ENCODE measurements around the gene PARD3B.

The PARD3B gene

GRCh38 chr2:205274801-205275200 is 729.5 kb downstream of the PARD3B start:
- H3K4me3 ChIP-seq (ENCODE audit: severe bottlenecking): no peak overlapping the region
- no peaks in the 10 kb centered on the region for H3K27me3 ChIP-seq (ENCODE audit: insufficient read depth, poor library complexity, severe bottlenecking)
- no peaks in the 10 kb centered on the region for H3K36me3 ChIP-seq (ENCODE audit: low read depth)

GRCh38 chr2:205276116-205276777 is 731.0 kb downstream of the PARD3B start:
- ATAC-seq (ENCODE audit: low read depth) (no peak), DNase-seq (ENCODE audit: low spot score) (no peak)
- no peaks in the 10 kb centered on the region for H3K4me1 ChIP-seq (ENCODE audit: insufficient read depth, poor library complexity, severe bottlenecking)
- no peaks in the 10 kb centered on the region for H3K9me3 ChIP-seq (ENCODE audit: severe bottlenecking)
- H3K27ac ChIP-seq (ENCODE audit: poor library complexity, severe bottlenecking): no peak overlapping the region
- H3K27me3 ChIP-seq (ENCODE audit: insufficient read depth, poor library complexity, severe bottlenecking): no peaks in the 10 kb centered on the region
- H3K36me3 ChIP-seq (ENCODE audit: low read depth): no peaks in the 10 kb centered on the region
- TF ChIP-seq CTCF (IDR thresholded peaks at IDR 0.05; ENCODE audit: poor library complexity, severe bottlenecking): no peak
- H3K4me3 ChIP-seq (ENCODE audit: severe bottlenecking): no peak overlapping the region

More at GRCh38 chr2:205274801-205275200, 729.5 kb downstream of the PARD3B start:
- Histone ChIP-seq H3K9me3 (ENCODE audit: severe bottlenecking) (no peaks in the 10 kb centered on the region), H3K4me1 (ENCODE audit: insufficient read depth, poor library complexity, severe bottlenecking) (no peaks in the 10 kb centered on the region), H3K27ac (ENCODE audit: poor library complexity, severe bottlenecking) (no peak overlapping the region)
- DNase-seq (ENCODE audit: low spot score) (no peak), ATAC-seq (ENCODE audit: low read depth) (no peak)
- no peak for TF ChIP-seq CTCF (IDR thresholded peaks at IDR 0.05; ENCODE audit: poor library complexity, severe bottlenecking)

- no peak for DNase-seq (ENCODE audit: low spot score)
- H3K27me3 ChIP-seq (ENCODE audit: insufficient read depth, poor library complexity, severe bottlenecking): no peaks in the 10 kb centered on the region
- ATAC-seq (ENCODE audit: low read depth): no peak
- no peak overlapping the region for H3K27ac ChIP-seq (ENCODE audit: poor library complexity, severe bottlenecking)
- H3K4me1 ChIP-seq (ENCODE audit: insufficient read depth, poor library complexity, severe bottlenecking): no peaks in the 10 kb centered on the region
- no peaks in the 10 kb centered on the region for H3K36me3 ChIP-seq (ENCODE audit: low read depth)
- no peak overlapping the region for H3K4me3 ChIP-seq (ENCODE audit: severe bottlenecking)
- no peaks in the 10 kb centered on the region for H3K9me3 ChIP-seq (ENCODE audit: severe bottlenecking)
- TF ChIP-seq CTCF (IDR thresholded peaks at IDR 0.05; ENCODE audit: poor library complexity, severe bottlenecking): no peak
Measured at GRCh38 chr2:205280596-205281236, 735.4 kb downstream of the PARD3B start.

- no peaks in the 10 kb centered on the region for H3K36me3 ChIP-seq (ENCODE audit: low read depth)
- H3K4me3 ChIP-seq (ENCODE audit: severe bottlenecking): no peak overlapping the region
- no peaks in the 10 kb centered on the region for H3K4me1 ChIP-seq (ENCODE audit: insufficient read depth, poor library complexity, severe bottlenecking)
- ATAC-seq (ENCODE audit: low read depth) (no peak), DNase-seq (ENCODE audit: low spot score) (no peak)
- H3K27ac ChIP-seq (ENCODE audit: poor library complexity, severe bottlenecking): no peak overlapping the region
- H3K9me3 ChIP-seq (ENCODE audit: severe bottlenecking): no peaks in the 10 kb centered on the region
- no peak for TF ChIP-seq CTCF (IDR thresholded peaks at IDR 0.05; ENCODE audit: poor library complexity, severe bottlenecking)
- no peaks in the 10 kb centered on the region for H3K27me3 ChIP-seq (ENCODE audit: insufficient read depth, poor library complexity, severe bottlenecking)
Measured at GRCh38 chr2:205283736-205284270, 738.5 kb downstream of the PARD3B start.

- no peak for ATAC-seq (ENCODE audit: low read depth)
- Histone ChIP-seq H3K36me3 (ENCODE audit: low read depth) (no peaks in the 10 kb centered on the region), H3K4me3 (ENCODE audit: severe bottlenecking) (no peak overlapping the region), H3K4me1 (ENCODE audit: insufficient read depth, poor library complexity, severe bottlenecking) (no peaks in the 10 kb centered on the region), H3K27ac (ENCODE audit: poor library complexity, severe bottlenecking) (no peak overlapping the region), H3K9me3 (ENCODE audit: severe bottlenecking) (no peaks in the 10 kb centered on the region), H3K27me3 (ENCODE audit: insufficient read depth, poor library complexity, severe bottlenecking) (no peaks in the 10 kb centered on the region)
- no peak for DNase-seq (ENCODE audit: low spot score)
- no peak for TF ChIP-seq CTCF (IDR thresholded peaks at IDR 0.05; ENCODE audit: poor library complexity, severe bottlenecking)
Measured at GRCh38 chr2:205284334-205284733, 739.1 kb downstream of the PARD3B start.
